Adrenal gland (tissue), 5 donors: ENCODE data around the gene ESYT2.

Source experiments
- CTCF ChIP-seq, 6 experiments: fragments of 450-650 bp in 4 of 6; fragments of 200-600 bp in 2 of 6; sonication (generic) in 1 of 6; IDR thresholded peaks; 1 replicate in 5 of 6; 2 replicates in 1 of 6; pipeline versions ENCODE4 v1.5.1 to v1.8.0; 2016 to 2021; ENCODE audit warnings: antibody characterized with exemption in 6 of 6, mild to moderate bottlenecking in 2 of 6, moderate library complexity in 1 of 6
- POLR2A ChIP-seq, 2 donors: fragments of 450-650 bp; IDR thresholded peaks; one replicate each; pipeline ENCODE4 v1.6.1; 2017; ENCODE audit warnings: antibody characterized with exemption in 2 of 2, mild to moderate bottlenecking in 2 of 2, moderate library complexity in 1 of 2
- donor health status: DM: no; HTN: no; CAD: no.

- TF ChIP-seq CTCF (IDR thresholded peaks at IDR 0.05): no peak
- TF ChIP-seq POLR2A (IDR thresholded peaks at IDR 0.05): no peak
These were observed 88.5 kb downstream of the ESYT2 start for GRCh38 chr7:158740657-158741293.
